HG03097 (cell line): ENCODE results near the gene PCDHGA5.
"Not testable (repeated sequence)": the region's sequence is repeated elsewhere in the genome, so short reads cannot be mapped to it uniquely, and the experiment has no call there.

Experiments used
- ATAC-seq: cut with Tn5 transposase; IDR thresholded peaks from one replicate; pipeline ENCODE4 v1.9.1; 2021; ENCODE audit not compliant: unreplicated experiment, low FRiP score

PCDHGA5 gene

DNA sequence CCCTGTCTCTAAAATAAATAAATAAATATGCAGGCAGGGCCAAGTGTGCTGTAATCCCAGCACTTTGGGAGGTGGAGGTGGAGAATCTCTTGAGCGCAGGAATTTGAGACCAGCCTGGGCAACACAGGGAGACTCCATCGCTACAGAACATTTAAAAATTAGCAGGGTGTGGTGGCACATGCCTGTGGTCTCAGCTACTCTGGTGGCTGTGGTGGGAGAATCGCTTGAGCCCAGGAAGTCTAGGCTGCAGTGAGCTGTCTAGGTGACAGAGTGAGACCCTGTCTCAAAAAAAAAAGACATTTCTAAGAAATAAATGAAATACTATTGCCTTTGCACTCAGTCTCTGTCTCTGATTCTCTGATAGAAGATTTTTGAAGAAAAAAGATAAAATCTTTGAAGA lies 47.6 kb downstream of the PCDHGA5 start:
- ATAC-seq = no peak

GRCh38 chr5:141412854-141413539 lies 49.0 kb downstream of the PCDHGA5 start, which contains the start of gene PCDHGA10:
Gene PCDHGA10, plus strand, starts transcription at chr5:141412987. Its CDS starts 189 bp downstream, at chr5:141413176.
- no peak for ATAC-seq

DNA sequence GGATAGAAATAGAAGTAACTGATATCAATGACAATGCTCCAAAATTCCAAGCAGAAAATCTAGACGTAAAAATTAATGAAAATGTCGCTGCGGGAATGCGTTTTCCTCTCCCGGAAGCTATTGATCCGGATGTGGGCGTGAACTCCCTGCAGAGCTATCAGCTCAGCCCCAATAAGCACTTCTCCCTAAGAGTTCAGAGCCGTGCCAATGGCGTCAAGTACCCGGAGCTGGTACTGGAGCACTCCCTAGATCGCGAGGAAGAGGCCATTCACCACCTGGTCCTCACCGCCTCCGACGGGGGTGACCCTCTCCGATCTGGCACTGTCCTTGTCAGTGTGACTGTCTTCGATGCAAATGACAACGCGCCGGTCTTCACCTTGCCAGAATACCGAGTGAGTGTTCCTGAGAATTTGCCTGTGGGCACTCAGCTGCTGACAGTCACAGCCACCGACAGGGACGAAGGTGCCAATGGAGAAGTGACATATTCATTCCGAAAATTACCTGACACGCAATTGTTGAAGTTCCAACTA lies 49.6 kb downstream of the PCDHGA5 start:
- no peak for ATAC-seq

DNA sequence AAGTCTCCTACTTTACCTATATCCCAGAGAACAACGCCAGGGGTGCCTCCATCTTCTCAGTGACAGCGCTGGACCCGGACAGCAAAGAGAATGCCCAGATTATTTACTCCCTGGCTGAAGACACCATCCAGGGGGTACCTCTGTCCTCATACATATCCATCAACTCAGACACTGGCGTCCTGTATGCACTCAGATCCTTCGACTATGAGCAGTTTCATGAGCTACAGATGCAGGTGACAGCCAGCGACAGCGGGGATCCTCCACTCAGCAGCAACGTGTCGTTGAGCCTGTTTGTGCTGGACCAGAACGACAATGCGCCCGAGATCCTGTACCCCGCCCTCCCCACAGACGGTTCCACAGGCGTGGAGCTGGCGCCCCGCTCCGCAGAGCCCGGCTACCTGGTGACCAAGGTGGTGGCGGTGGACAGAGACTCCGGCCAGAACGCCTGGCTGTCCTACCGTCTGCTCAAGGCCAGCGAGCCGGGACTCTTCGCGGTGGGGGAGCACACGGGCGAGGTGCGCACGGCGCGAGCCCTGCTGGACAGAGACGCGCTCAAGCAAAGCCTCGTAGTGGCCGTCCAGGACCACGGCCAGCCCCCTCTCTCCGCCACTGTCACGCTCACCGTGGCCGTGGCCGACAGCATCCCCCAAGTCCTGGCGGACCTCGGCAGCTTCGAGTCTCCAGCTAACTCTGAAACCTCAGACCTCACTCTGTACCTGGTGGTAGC lies 50.7 kb downstream of the PCDHGA5 start:
- not testable (repeated sequence) for ATAC-seq

DNA sequence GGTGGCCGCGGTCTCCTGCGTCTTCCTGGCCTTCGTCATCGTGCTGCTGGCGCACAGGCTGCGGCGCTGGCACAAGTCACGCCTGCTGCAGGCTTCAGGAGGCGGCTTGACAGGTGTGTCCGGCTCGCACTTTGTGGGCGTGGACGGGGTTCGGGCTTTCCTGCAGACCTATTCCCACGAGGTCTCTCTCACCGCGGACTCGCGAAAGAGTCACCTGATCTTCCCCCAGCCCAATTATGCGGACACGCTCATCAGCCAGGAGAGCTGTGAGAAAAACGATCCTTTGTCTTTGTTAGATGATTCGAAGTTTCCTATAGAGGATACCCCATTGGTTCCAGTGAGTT lies 51.3 kb downstream of the PCDHGA5 start:
- ATAC-seq = not testable (repeated sequence)
